Endothelial cell of umbilical vein (primary cell): ENCODE data around the gene OR51I2. TPM values are rescaled to one million over a fixed set of nuclear protein-coding genes. Genes with fewer than 3 reads are reported as not detected.

Experiments used
- BruUV-seq: library from RNA; stranded (reverse); fragments of 400-500 nt; replicated peaks from 2 replicates; lab custom pipeline; 2021; lab: Mats Ljungman, UMichigan
- CTCF ChIA-PET: fragments of 300-600, 350-600 bp; sonication (Branson Sonifier 250); formaldehyde crosslinking; loops from one replicate; lab custom pipeline; 2021; ENCODE audit warnings: antibody characterized with exemption, inconsistent platforms; lab: Charles Lee
- POLR2A ChIA-PET: fragments of 300-600, 350-600 bp; sonication (Branson Sonifier 250); formaldehyde crosslinking; loops from one replicate; lab custom pipeline; 2021; ENCODE audit warnings: antibody characterized with exemption, inconsistent platforms; lab: Charles Lee
- DNase-seq: peaks from one replicate; pipeline ENCODE4 v3.0.0-alpha.2; 2011; ENCODE audit warnings: low read depth, low spot score
- FAIRE-seq: peaks from 2 replicates; lab custom pipeline; 2011; peaks lifted over from hg19 to GRCh38; lab: Jason Lieb, UNC
- H2AFZ ChIP-seq: 2 replicates; pipeline ENCODE4 v1.6.0; 2012; ENCODE audit warnings: low read depth, low read length, control low read depth, inconsistent platforms
- H3K27ac ChIP-seq: 2 replicates; pipeline ENCODE4 v1.5.1; 2011; ENCODE audit warnings: low read depth, mild to moderate bottlenecking, control low read depth, low read length, moderate library complexity; ENCODE audit not compliant: insufficient read depth
- H3K27me3 ChIP-seq, 2 experiments: 2 replicates each; pipeline versions ENCODE4 v1.6.0 to v1.6.1; 2011; ENCODE audit warnings: low read length in 2 of 2, mixed read lengths in 1 of 2; ENCODE audit not compliant: control insufficient read depth in 2 of 2, insufficient read depth in 2 of 2
- H3K36me3 ChIP-seq, 2 experiments: 2 replicates in 1 of 2; 3 replicates in 1 of 2; pipeline ENCODE4 v1.5.1; 2011; ENCODE audit warnings: low read length in 2 of 2, mild to moderate bottlenecking in 1 of 2, moderate library complexity in 1 of 2; ENCODE audit not compliant: control insufficient read depth in 2 of 2, insufficient read depth in 2 of 2; ENCODE audit errors: extremely low read depth in 1 of 2
- H3K4me1 ChIP-seq: 3 replicates; pipeline ENCODE4 v1.5.1; 2011; ENCODE audit warnings: mild to moderate bottlenecking, low read length; ENCODE audit not compliant: control insufficient read depth, insufficient read depth; ENCODE audit errors: extremely low read depth
- H3K4me2 ChIP-seq: 2 replicates; pipeline ENCODE4 v1.6.1; 2011; ENCODE audit warnings: low read length, control low read depth, mixed read lengths; ENCODE audit not compliant: insufficient read depth
- H3K4me3 ChIP-seq, 3 experiments: fragments of 200-600 bp in 1 of 3; sonication (generic), shearing (Covaris generic) in 1 of 3; replicated peaks in 1 of 3; 2 replicates each; pipeline ENCODE4 v1.5.1; 2011 to 2016; ENCODE audit warnings: control low read depth in 3 of 3, low read length in 3 of 3, mild to moderate bottlenecking in 2 of 3, inconsistent platforms in 1 of 3, low read depth in 1 of 3, moderate library complexity in 1 of 3; ENCODE audit not compliant: insufficient read depth in 1 of 3
- H3K79me2 ChIP-seq: 2 replicates; pipeline ENCODE4 v1.6.0; 2012; ENCODE audit warnings: low read length, inconsistent platforms; ENCODE audit not compliant: control insufficient read depth, insufficient read depth
- H3K9ac ChIP-seq: replicated peaks from 2 replicates; pipeline ENCODE3; 2011; ENCODE audit warnings: low read length, control low read depth; ENCODE audit not compliant: insufficient read depth; ENCODE audit errors: extremely low read depth
- H3K9me1 ChIP-seq: replicated peaks from 3 replicates; pipeline ENCODE4 v1.6.0; 2011; ENCODE audit warnings: mild to moderate bottlenecking, low read length; ENCODE audit not compliant: control insufficient read depth, insufficient read depth; ENCODE audit errors: extremely low read depth
- H3K9me3 ChIP-seq: replicated peaks from 2 replicates; pipeline ENCODE4 v1.5.1; 2012; ENCODE audit warnings: low read length, inconsistent platforms; ENCODE audit not compliant: control insufficient read depth, insufficient read depth
- H4K20me1 ChIP-seq: replicated peaks from 2 replicates; pipeline ENCODE3; 2011; ENCODE audit warnings: mild to moderate bottlenecking, low read length; ENCODE audit not compliant: control insufficient read depth, insufficient read depth; ENCODE audit errors: extremely low read depth
- CTCF ChIP-seq, 2 donors: IDR thresholded peaks; 1 replicate in 1 of 2; 2 replicates in 1 of 2; pipeline ENCODE4 v1.5.1; 2011; ENCODE audit warnings: low read length in 2 of 2, mild to moderate bottlenecking in 2 of 2, moderate library complexity in 2 of 2, control low read depth in 1 of 2, inconsistent platforms in 1 of 2, low read depth in 1 of 2; ENCODE audit not compliant: insufficient read depth in 1 of 2; ENCODE audit errors: extremely low read depth in 1 of 2
- EZH2 ChIP-seq: IDR thresholded peaks from 2 replicates; pipeline ENCODE4 v1.6.1; 2012; ENCODE audit warnings: borderline replicate concordance, low read depth, mild to moderate bottlenecking, moderate library complexity, low read length, inconsistent platforms; ENCODE audit not compliant: severe bottlenecking
- FOS ChIP-seq: IDR thresholded peaks from 2 replicates; pipeline ENCODE4 v1.6.1; 2011; ENCODE audit warnings: mild to moderate bottlenecking, low read length, moderate library complexity, borderline replicate concordance; ENCODE audit not compliant: insufficient read depth
- GATA2 ChIP-seq: IDR thresholded peaks from 2 replicates; pipeline ENCODE4 v1.7.0; 2011; ENCODE audit warnings: low read depth, mild to moderate bottlenecking, moderate library complexity, mixed read lengths, low read length; ENCODE audit not compliant: insufficient read length, insufficient read depth
- JUN ChIP-seq: IDR thresholded peaks from 2 replicates; pipeline ENCODE4 v1.6.1; 2011; ENCODE audit warnings: borderline replicate concordance, low read depth; ENCODE audit not compliant: insufficient read length, insufficient read depth
- MAX ChIP-seq: IDR thresholded peaks from 2 replicates; pipeline ENCODE4 v1.6.1; 2011; ENCODE audit not compliant: insufficient read depth, insufficient read length
- MYC ChIP-seq: IDR thresholded peaks from one replicate; pipeline ENCODE4 v1.6.1; 2011; ENCODE audit warnings: mild to moderate bottlenecking, low read depth, low read length
- POLR2A ChIP-seq: IDR thresholded peaks from 2 replicates; pipeline ENCODE4 v1.6.1; 2012; ENCODE audit warnings: low read depth, mild to moderate bottlenecking, control low read depth, low read length
- POLR2AphosphoS5 ChIP-seq: IDR thresholded peaks from 2 replicates; pipeline ENCODE4 v1.6.1; 2012; ENCODE audit warnings: low read depth, mild to moderate bottlenecking, control low read depth, low read length, moderate library complexity; ENCODE audit not compliant: insufficient read depth
- dilution Hi-C: fragments of 300-500 bp; cut with MboI; formaldehyde crosslinking; loops from one replicate; pipeline ENCODE4 v1.15.0; 2019; ENCODE audit warnings: low sequenced_read_pairs; ENCODE audit not compliant: extremely low pct_ligation_motif_present
- intact Hi-C: fragments of 100-400 bp; cut with micrococcal nuclease; formaldehyde crosslinking; loops from one replicate; pipeline ENCODE4 v1.10.0; 2022
- polyA plus RNA-seq, 4 experiments: library from polyadenylated mRNA; depleted of rRNA in 3 of 4; stranded (reverse) in 3 of 4; unstranded in 1 of 4; fragments of >200 nt; gene quantifications; 2 replicates each; pipeline versions ENCODE4 v1.2.1 to v1.2.3, GENCODE V29; 2011 to 2012; ENCODE audit warnings: missing spikeins in 1 of 4
- total RNA-seq: library from RNA; stranded (reverse); gene quantifications from 2 replicates; pipeline ENCODE4 v1.2.3, GENCODE V29; 2021

OR51I2 gene
- total and polyA plus RNA-seq, 2 donors (not counting 3 experiments of a cell fraction or from before 2014, with no cell fraction given): not detected

GRCh38 chr11:5460983-5461621 lies 12.0 kb downstream of the OR51I2 start:
- no TSS peak for BruUV-seq
- ChIA-PET POLR2A (no interaction called here), CTCF (no interaction called here)
- DNase-seq (no peak), FAIRE-seq (no peak)
- TF ChIP-seq POLR2AphosphoS5: no peak
- no peak for TF ChIP-seq GATA2
- TF ChIP-seq CTCF (IDR thresholded peaks at IDR 0.05; ENCODE audit: extremely low read depth in 1 of 2, insufficient read depth in 1 of 2, low read depth in 1 of 2, low read length in 2 of 2): no peak
- no peak for TF ChIP-seq EZH2
- Histone ChIP-seq H3K9me3 (no peaks in the 10 kb centered on the region), H3K4me1 (no peaks in the 10 kb centered on the region), H3K79me2 (no peaks in the 10 kb centered on the region), H3K27me3 (no peaks in the 10 kb centered on the region), H3K4me2 (no peak overlapping the region), H4K20me1 (no peaks in the 10 kb centered on the region), H3K27ac (no peak overlapping the region), H3K36me3 (no peaks in the 10 kb centered on the region), H3K9ac (no peak overlapping the region), H2AFZ (no peak overlapping the region), H3K9me1 (no peaks in the 10 kb centered on the region), H3K4me3 (no peak overlapping the region)
- intact Hi-C loops: no loop called here
- dilution Hi-C loops: no loop called here

- Histone ChIP-seq H3K9me1 (no peaks in the 10 kb centered on the region), H3K4me1 (no peaks in the 10 kb centered on the region), H2AFZ (no peak overlapping the region), H3K4me3 (no peak overlapping the region), H4K20me1 (no peaks in the 10 kb centered on the region), H3K36me3 (no peaks in the 10 kb centered on the region), H3K27me3 (no peaks in the 10 kb centered on the region), H3K9me3 (no peaks in the 10 kb centered on the region), H3K9ac (no peak overlapping the region), H3K79me2 (no peaks in the 10 kb centered on the region), H3K4me2 (no peak overlapping the region), H3K27ac (no peak overlapping the region)
- BruUV-seq: no TSS peak
- no peak for TF ChIP-seq JUN
- no peak for TF ChIP-seq CTCF (IDR thresholded peaks at IDR 0.05; ENCODE audit: extremely low read depth in 1 of 2, insufficient read depth in 1 of 2, low read depth in 1 of 2, low read length in 2 of 2)
- no peak for TF ChIP-seq GATA2
- no peak for TF ChIP-seq FOS
- TF ChIP-seq EZH2: no peak
- TF ChIP-seq MAX: no peak
- TF ChIP-seq MYC: no peak
- TF ChIP-seq POLR2A: no peak
- no peak for TF ChIP-seq POLR2AphosphoS5
- FAIRE-seq: no peak
- POLR2A ChIA-PET: no interaction called here
- intact Hi-C loops: no loop called here
- dilution Hi-C loops: no loop called here
- no peak for DNase-seq
- CTCF ChIA-PET: interaction anchor here (1.5 kb wide), 1 partner anchor 9 kb away, joined by 9 read pairs; no protein-coding TSS in a partner anchor
These were observed 18.4 kb downstream of the OR51I2 start for GRCh38 chr11:5467527-5467926.
